Measurements from ENCODE around the gene PRDM9. TPM values are rescaled to one million over a fixed set of nuclear protein-coding genes. Genes with fewer than 3 reads are reported as not detected.
"Not testable (repeated sequence)": the region's sequence is repeated elsewhere in the genome, so short reads cannot be mapped to it uniquely, and the experiment has no call there.

Gene PRDM9
- polyA plus RNA-seq, 1 donor: not detected

- H3K27ac ChIP-seq (ENCODE audit: low read length): no peak overlapping the region
- no peak for DNase-seq
- WGBS (ENCODE audit: insufficient coverage, low lambda C conversion rate): 100% methylated on average over 1 of the region's 5 CpGs
- H3K27me3 ChIP-seq (ENCODE audit: control insufficient read depth, insufficient read depth, low read length): no peaks in the 10 kb centered on the region
- no peak overlapping the region for H3K4me3 ChIP-seq (ENCODE audit: low read length)
- H3K4me1 ChIP-seq (ENCODE audit: control insufficient read depth, insufficient read depth, low read length): no peaks in the 10 kb centered on the region
- H3K36me3 ChIP-seq (ENCODE audit: control insufficient read depth, insufficient read depth, low read length): no peaks in the 10 kb centered on the region
- no peaks in the 10 kb centered on the region for H3K9me3 ChIP-seq (ENCODE audit: control insufficient read depth, low read depth, low read length)
Observed at GRCh38 chr5:23484096-23484495, 23.3 kb upstream of the PRDM9 start.

GRCh38 chr5:23486227-23486626 is 21.2 kb upstream of the PRDM9 start:
- WGBS (ENCODE audit: insufficient coverage, low lambda C conversion rate): no CpG with 5 or more reads among the region's 2 CpGs
- H3K9me3 ChIP-seq (ENCODE audit: control insufficient read depth, low read depth, low read length); H3K4me1 ChIP-seq (ENCODE audit: control insufficient read depth, insufficient read depth, low read length); H3K27ac ChIP-seq (ENCODE audit: low read length); H3K4me3 ChIP-seq (ENCODE audit: low read length); H3K36me3 ChIP-seq (ENCODE audit: control insufficient read depth, insufficient read depth, low read length); H3K27me3 ChIP-seq (ENCODE audit: control insufficient read depth, insufficient read depth, low read length); DNase-seq: not testable (repeated sequence)

GRCh38 chr5:23490993-23491392 is 16.4 kb upstream of the PRDM9 start:
- no peak for DNase-seq
- no peaks in the 10 kb centered on the region for H3K36me3 ChIP-seq (ENCODE audit: control insufficient read depth, insufficient read depth, low read length)
- no peak overlapping the region for H3K27ac ChIP-seq (ENCODE audit: low read length)
- no peaks in the 10 kb centered on the region for H3K27me3 ChIP-seq (ENCODE audit: control insufficient read depth, insufficient read depth, low read length)
- no peak overlapping the region for H3K4me3 ChIP-seq (ENCODE audit: low read length)
- H3K9me3 ChIP-seq (ENCODE audit: control insufficient read depth, low read depth, low read length): no peaks in the 10 kb centered on the region
- no peaks in the 10 kb centered on the region for H3K4me1 ChIP-seq (ENCODE audit: control insufficient read depth, insufficient read depth, low read length)
- WGBS (ENCODE audit: insufficient coverage, low lambda C conversion rate): 100% methylated on average over 1 of the region's 1 CpG

- no peaks in the 10 kb centered on the region for H3K4me1 ChIP-seq (ENCODE audit: control insufficient read depth, insufficient read depth, low read length)
Observed at GRCh38 chr5:23494558-23494957, 12.9 kb upstream of the PRDM9 start.

GRCh38 chr5:23496576-23496975 is 10.8 kb upstream of the PRDM9 start:
- Histone ChIP-seq H3K9me3 (ENCODE audit: control insufficient read depth, low read depth, low read length) (no peaks in the 10 kb centered on the region), H3K4me3 (ENCODE audit: low read length) (no peak overlapping the region), H3K27me3 (ENCODE audit: control insufficient read depth, insufficient read depth, low read length) (no peaks in the 10 kb centered on the region), H3K4me1 (ENCODE audit: control insufficient read depth, insufficient read depth, low read length) (no peaks in the 10 kb centered on the region), H3K36me3 (ENCODE audit: control insufficient read depth, insufficient read depth, low read length) (no peaks in the 10 kb centered on the region), H3K27ac (ENCODE audit: low read length) (no peak overlapping the region)
- DNase-seq: no peak
- WGBS (ENCODE audit: insufficient coverage, low lambda C conversion rate): 100% methylated on average over 1 of the region's 1 CpG

More at GRCh38 chr5:23494558-23494957, 12.9 kb upstream of the PRDM9 start:
- WGBS (ENCODE audit: insufficient coverage, low lambda C conversion rate): no CpG with 5 or more reads among the region's 1 CpG
- Histone ChIP-seq H3K27ac (ENCODE audit: low read length) (no peak overlapping the region), H3K36me3 (ENCODE audit: control insufficient read depth, insufficient read depth, low read length) (no peaks in the 10 kb centered on the region), H3K9me3 (ENCODE audit: control insufficient read depth, low read depth, low read length) (no peaks in the 10 kb centered on the region), H3K27me3 (ENCODE audit: control insufficient read depth, insufficient read depth, low read length) (no peaks in the 10 kb centered on the region), H3K4me3 (ENCODE audit: low read length) (no peak overlapping the region)
- DNase-seq: no peak

- no CpG with 5 or more reads among the region's 23 CpGs for WGBS (ENCODE audit: insufficient coverage, low lambda C conversion rate)
- H3K36me3 ChIP-seq (ENCODE audit: control insufficient read depth, insufficient read depth, low read length): no peaks in the 10 kb centered on the region
- no peak overlapping the region for H3K27ac ChIP-seq (ENCODE audit: low read length)
- H3K4me1 ChIP-seq (ENCODE audit: control insufficient read depth, insufficient read depth, low read length): no peaks in the 10 kb centered on the region
- peak overlapping the region; percentile 6 for H3K4me3 ChIP-seq (ENCODE audit: low read length)
- peaks cover 11% of the 10 kb centered on the region for H3K9me3 ChIP-seq (ENCODE audit: control insufficient read depth, low read depth, low read length)
- no peak for DNase-seq
- no peaks in the 10 kb centered on the region for H3K27me3 ChIP-seq (ENCODE audit: control insufficient read depth, insufficient read depth, low read length)
Observed at GRCh38 chr5:23506329-23507236, 826 bp upstream of the PRDM9 start.

GRCh38 chr5:23510434-23510833 is 3.0 kb downstream of the PRDM9 start:
- H3K36me3 ChIP-seq (ENCODE audit: control insufficient read depth, insufficient read depth, low read length); H3K27ac ChIP-seq (ENCODE audit: low read length); DNase-seq; H3K4me3 ChIP-seq (ENCODE audit: low read length); H3K4me1 ChIP-seq (ENCODE audit: control insufficient read depth, insufficient read depth, low read length); H3K27me3 ChIP-seq (ENCODE audit: control insufficient read depth, insufficient read depth, low read length): not testable (repeated sequence)
- H3K9me3 ChIP-seq (ENCODE audit: control insufficient read depth, low read depth, low read length): peaks cover 11% of the 10 kb centered on the region
- WGBS (ENCODE audit: insufficient coverage, low lambda C conversion rate): no CpG with 5 or more reads among the region's 5 CpGs

GRCh38 chr5:23522553-23522952 is 15.1 kb downstream of the PRDM9 start:
- Histone ChIP-seq H3K27me3 (ENCODE audit: control insufficient read depth, insufficient read depth, low read length) (no peaks in the 10 kb centered on the region), H3K36me3 (ENCODE audit: control insufficient read depth, insufficient read depth, low read length) (no peaks in the 10 kb centered on the region), H3K4me3 (ENCODE audit: low read length) (no peak overlapping the region), H3K9me3 (ENCODE audit: control insufficient read depth, low read depth, low read length) (no peaks in the 10 kb centered on the region), H3K27ac (ENCODE audit: low read length) (no peak overlapping the region), H3K4me1 (ENCODE audit: control insufficient read depth, insufficient read depth, low read length) (no peaks in the 10 kb centered on the region)
- no CpG with 5 or more reads among the region's 4 CpGs for WGBS (ENCODE audit: insufficient coverage, low lambda C conversion rate)
- DNase-seq: no peak

- no peaks in the 10 kb centered on the region for H3K9me3 ChIP-seq (ENCODE audit: control insufficient read depth, low read depth, low read length)
- no peaks in the 10 kb centered on the region for H3K4me1 ChIP-seq (ENCODE audit: control insufficient read depth, insufficient read depth, low read length)
- no peaks in the 10 kb centered on the region for H3K27me3 ChIP-seq (ENCODE audit: control insufficient read depth, insufficient read depth, low read length)
- no peak overlapping the region for H3K4me3 ChIP-seq (ENCODE audit: low read length)
- no peaks in the 10 kb centered on the region for H3K36me3 ChIP-seq (ENCODE audit: control insufficient read depth, insufficient read depth, low read length)
- WGBS (ENCODE audit: insufficient coverage, low lambda C conversion rate): no CpG with 5 or more reads among the region's 1 CpG
- no peak for DNase-seq
- H3K27ac ChIP-seq (ENCODE audit: low read length): no peak overlapping the region
Observed at GRCh38 chr5:23523031-23523430, 15.6 kb downstream of the PRDM9 start.

- no peak for DNase-seq
- no CpG with 5 or more reads among the region's 2 CpGs for WGBS (ENCODE audit: insufficient coverage, low lambda C conversion rate)
- H3K4me3 ChIP-seq (ENCODE audit: low read length): no peak overlapping the region
- no peaks in the 10 kb centered on the region for H3K9me3 ChIP-seq (ENCODE audit: control insufficient read depth, low read depth, low read length)
- no peaks in the 10 kb centered on the region for H3K27me3 ChIP-seq (ENCODE audit: control insufficient read depth, insufficient read depth, low read length)
- H3K36me3 ChIP-seq (ENCODE audit: control insufficient read depth, insufficient read depth, low read length): no peaks in the 10 kb centered on the region
- no peaks in the 10 kb centered on the region for H3K4me1 ChIP-seq (ENCODE audit: control insufficient read depth, insufficient read depth, low read length)
- H3K27ac ChIP-seq (ENCODE audit: low read length): no peak overlapping the region
Observed at GRCh38 chr5:23523998-23524397, 16.6 kb downstream of the PRDM9 start.

GRCh38 chr5:23525751-23526150 is 18.3 kb downstream of the PRDM9 start:
- Histone ChIP-seq H3K4me3 (ENCODE audit: low read length) (no peak overlapping the region), H3K9me3 (ENCODE audit: control insufficient read depth, low read depth, low read length) (no peaks in the 10 kb centered on the region), H3K27me3 (ENCODE audit: control insufficient read depth, insufficient read depth, low read length) (no peaks in the 10 kb centered on the region), H3K4me1 (ENCODE audit: control insufficient read depth, insufficient read depth, low read length) (no peaks in the 10 kb centered on the region), H3K36me3 (ENCODE audit: control insufficient read depth, insufficient read depth, low read length) (no peaks in the 10 kb centered on the region), H3K27ac (ENCODE audit: low read length) (no peak overlapping the region)
- no peak for DNase-seq
